HG03354 (cell line): Measurements from ENCODE around the gene HOXA6.

ENCODE experiments used
- ATAC-seq: cut with Tn5 transposase; IDR thresholded peaks from one replicate; pipeline ENCODE4 v1.9.1; 2021; ENCODE audit warnings: mild to moderate bottlenecking; ENCODE audit not compliant: unreplicated experiment, poor library complexity, severe bottlenecking

HOXA6 gene

DNA sequence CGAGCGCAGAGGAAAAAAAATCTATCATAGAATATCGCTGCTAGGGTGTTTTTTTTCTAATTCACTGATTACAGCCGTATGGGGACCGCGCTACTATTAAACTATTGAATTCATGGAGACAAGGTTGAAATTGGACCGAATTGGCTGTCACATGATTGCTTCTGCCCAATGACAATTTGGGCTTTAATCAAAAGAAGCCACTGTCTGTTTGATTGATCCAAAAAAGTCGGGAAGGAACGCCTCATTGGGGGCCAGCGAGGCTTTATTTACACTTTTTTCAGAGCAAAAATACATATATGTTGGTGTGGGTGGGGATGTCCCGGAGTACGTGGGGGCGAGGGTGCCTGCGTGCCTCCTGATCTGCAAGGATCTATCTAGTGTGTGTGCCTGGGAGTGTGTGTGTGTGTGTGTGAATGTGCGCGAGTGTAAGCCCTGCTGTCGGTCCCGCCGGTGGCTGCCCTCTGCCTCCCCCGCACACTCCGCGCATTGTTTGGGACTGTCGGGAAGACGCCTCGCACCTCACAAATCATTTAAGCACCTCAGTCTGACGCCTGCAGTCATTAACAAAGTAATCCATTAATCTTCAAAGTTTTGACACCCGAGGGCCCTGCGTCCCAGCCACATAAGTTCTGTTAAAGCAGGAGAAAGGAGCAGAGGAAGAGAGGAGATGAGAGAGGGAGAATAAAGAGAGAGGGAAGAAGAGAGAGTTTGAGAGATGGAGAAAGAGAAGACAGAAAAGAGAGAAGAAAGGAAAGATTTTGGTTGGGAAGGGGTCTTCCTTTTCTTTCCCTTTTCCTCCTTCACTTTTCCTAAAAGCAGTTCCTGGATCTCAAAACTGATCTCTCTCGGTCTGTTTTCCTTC lies 44.8 kb downstream of the HOXA6 start, which contains the start of gene HOXA2:
TSS of gene HOXA2 (minus strand) at position 103 of the 862 bp plus-strand sequence. CDS start 183 bp downstream, outside the sequence.
- ATAC-seq = no peak

DNA sequence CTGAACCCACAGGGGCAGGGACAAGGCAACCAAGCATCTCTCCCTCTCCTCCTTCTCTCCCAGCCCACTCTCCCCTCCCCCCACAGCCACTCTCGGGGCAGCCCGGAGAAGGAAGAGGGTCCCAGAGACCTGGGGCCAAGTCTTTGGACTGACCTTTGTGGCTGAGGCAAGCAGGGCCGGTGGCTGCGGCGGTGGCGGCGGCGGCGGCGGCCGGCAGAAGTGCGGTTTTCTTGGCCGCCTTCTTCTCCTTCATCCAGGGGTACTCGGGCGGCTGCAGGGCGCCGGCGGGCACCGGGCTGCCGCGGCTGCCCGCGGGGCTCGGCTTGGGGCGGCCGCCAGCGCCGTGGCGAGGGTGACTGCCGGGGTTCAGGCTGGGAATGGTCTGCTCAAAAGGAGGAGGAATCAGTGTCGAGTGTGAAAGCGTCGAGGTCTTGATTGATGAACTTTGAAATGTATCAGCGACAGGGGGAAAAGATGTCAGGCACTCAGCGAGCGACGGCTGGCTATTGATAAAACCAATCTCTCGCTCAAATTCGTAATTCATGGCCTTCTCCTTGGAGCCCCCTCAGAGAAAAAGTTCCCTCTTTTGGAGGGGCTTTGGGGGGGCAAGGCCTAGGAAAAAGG lies 45.5 kb downstream of the HOXA6 start:
- ATAC-seq = no peak

DNA sequence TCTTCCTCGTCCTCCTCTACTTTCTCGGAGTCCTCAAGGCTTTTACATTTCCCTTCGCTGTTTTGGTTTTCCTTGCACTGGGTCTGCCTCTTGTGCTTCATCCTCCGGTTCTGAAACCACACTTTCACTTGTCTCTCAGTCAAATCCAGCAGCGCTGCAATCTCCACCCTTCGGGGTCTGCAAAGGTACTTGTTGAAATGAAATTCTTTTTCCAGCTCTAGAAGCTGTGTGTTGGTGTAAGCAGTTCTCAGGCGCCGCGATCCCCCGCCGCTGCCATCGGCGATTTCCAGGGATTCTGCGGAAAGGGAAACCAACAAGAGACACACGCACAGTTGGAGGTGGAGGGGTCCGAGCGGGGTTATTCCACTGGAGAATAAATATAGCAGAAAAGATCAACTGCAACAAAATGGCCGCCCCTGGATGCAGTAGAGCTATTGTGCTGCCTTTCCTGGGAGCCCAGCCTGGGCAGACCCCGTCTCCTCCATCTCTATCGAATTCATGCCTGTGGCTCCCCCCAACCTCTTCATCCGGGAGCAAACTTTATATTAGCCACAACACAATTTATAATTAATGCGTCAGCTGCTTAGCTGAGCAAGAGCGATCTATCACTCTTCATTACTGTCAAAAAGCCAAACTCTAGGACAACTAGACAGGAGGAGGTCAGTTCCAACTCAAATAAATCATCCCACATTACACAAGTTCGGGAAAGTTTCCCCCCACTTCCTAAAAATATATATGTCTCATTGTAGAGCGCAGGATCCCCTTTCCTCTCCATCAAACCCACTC lies 46.2 kb downstream of the HOXA6 start:
- ATAC-seq = no peak

DNA sequence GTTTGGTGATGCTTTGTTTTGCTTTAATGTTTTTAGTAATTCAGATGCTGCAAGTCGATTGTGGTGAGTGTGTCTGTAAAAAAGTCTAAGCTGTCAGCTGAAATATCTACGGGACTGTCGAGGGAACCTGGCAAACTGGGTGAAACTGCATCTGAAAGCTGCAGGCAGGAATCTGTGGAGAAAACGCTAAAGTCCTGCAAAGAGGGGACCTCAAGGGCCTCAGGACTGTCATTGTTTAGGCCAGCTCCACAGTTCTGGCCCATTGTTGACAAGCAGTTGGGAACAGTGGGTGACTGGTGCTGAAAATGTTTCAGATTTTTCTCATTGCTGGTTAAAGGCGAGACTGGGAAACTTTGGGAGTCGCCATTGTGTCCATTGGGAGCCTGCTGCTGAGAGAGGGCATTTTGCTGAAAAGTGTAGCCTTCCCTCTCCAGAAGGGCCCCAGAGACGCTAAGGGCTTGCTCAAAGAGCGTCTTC lies 46.8 kb downstream of the HOXA6 start:
- no peak for ATAC-seq

DNA sequence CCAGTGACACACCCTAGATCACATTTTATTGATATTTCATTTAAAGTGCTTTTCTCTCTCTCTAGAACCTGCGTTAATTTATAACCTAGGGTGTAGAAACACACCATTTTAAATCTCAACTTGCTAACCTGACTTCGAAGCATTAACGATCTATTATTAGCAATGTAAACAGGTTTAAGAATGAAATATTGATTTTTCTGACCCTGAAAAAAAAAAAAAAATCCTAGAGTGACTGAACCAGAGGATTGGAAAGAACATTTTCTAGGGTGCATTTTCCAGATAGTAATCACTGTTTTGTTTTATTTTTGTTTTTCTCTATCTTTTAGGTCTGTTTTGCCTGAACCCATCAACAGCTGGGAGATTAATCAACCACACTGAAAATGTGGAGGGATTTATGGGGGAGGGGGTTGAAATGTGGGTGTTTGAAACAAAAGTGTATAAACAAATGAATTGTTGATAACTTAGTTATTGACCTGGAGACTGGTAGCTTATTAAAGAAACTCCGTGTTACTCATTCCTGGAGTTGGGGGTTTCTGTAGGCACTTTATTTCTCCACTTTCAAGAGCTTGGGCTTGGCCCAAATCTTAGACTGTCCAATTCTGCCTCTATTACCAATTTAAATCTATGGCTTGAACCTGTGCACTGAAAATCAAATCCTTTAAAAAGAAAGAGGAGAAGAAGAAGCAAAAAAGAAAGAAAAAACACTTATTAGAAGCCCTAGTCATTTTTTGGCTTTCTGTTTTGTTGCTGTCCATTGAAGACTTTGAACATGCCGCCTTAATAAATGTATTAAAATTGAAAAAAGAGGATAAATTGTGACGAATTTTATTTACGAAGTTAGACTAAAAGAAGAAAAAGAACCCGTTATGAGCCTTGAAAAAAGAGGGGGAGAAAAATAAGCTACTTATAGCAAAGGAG lies 47.9 kb downstream of the HOXA6 start:
- ATAC-seq = no peak

DNA sequence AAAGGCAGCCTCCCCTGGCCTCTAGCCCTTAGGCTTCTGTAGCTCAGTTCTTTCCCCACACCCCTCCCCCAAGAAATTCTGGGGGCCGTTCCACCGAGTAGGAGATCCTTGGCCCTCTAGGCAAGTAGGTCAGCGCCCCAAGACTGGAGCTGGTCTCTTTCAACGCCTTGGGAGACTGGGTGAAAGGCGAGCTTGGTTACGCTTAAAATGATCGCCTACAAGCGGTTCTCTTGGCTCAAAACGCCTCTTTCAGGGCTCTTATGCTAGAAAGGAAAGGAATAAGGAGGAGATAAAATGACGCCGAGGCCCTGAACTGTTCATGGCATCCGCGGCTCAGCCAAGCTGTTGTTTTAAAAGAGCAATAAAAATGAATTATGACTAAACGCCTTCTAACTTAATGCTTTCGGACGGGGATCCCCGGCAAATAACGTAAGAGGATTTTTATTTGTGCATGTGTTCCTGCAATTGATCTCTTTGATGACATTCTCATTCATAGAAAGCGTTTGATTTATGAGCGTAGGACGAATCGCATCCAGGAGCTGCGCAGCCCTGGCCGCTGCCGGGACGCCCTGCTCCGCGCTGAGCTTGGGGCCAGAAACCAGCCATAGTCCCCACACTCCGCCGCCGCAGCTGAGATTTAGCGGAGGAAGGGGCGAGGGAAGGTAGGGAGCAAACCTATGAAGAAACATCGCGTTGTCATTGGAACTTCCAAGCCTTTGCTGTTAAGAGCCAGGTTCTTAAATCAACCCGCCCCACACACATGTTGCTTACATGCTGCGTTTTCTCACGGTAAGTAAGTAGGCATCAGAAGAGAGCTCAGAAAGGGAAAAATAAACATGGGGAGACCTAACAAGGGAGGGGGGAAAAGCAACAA lies 48.8 kb downstream of the HOXA6 start:
- no peak for ATAC-seq

DNA sequence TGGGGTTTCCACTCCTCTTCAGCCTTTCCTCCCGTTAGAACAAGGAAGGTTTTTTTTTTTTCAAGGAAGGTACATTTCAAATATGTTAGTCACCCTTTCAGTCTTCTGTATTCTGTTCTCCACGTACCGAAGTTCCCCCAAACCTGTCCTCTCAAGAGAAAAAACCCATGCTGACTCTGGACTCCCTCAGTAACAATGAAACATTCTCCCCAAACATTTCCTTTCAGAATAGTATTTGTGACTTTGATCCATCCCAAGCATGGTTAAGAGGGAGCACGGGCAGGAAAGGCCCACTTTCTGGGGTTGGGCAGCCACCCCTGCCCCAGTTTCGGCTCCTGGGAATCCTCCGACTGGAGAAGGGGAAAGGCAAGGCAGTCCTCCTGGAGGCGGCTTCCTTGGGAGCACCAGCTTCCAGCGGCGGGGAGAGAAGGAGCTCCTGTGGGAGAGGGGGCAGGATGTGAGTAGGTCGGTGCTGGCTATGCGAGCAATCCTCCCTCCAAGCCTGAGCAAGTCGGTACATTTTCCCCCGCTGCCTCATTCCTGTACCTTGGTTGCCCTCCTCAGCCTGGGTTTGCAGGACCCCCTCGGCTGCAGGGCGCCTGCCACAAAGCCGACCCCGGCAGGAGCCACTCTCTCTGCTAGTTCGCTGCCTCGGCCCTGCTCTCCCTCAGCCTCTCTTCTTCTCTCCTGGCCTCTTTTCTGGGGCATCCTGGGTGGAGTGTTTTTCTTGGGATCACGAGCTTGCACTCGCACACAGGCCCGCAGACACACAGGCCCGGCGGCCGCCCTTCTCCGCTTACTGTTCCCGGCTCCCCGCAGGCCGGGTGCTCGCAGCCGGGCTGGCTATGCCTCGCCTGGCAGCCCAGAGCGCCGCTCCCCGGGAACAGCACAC lies 49.6 kb downstream of the HOXA6 start:
- no peak for ATAC-seq

GRCh38 chr7:27096768-27097514 lies 50.6 kb downstream of the HOXA6 start:
- no peak for ATAC-seq

DNA sequence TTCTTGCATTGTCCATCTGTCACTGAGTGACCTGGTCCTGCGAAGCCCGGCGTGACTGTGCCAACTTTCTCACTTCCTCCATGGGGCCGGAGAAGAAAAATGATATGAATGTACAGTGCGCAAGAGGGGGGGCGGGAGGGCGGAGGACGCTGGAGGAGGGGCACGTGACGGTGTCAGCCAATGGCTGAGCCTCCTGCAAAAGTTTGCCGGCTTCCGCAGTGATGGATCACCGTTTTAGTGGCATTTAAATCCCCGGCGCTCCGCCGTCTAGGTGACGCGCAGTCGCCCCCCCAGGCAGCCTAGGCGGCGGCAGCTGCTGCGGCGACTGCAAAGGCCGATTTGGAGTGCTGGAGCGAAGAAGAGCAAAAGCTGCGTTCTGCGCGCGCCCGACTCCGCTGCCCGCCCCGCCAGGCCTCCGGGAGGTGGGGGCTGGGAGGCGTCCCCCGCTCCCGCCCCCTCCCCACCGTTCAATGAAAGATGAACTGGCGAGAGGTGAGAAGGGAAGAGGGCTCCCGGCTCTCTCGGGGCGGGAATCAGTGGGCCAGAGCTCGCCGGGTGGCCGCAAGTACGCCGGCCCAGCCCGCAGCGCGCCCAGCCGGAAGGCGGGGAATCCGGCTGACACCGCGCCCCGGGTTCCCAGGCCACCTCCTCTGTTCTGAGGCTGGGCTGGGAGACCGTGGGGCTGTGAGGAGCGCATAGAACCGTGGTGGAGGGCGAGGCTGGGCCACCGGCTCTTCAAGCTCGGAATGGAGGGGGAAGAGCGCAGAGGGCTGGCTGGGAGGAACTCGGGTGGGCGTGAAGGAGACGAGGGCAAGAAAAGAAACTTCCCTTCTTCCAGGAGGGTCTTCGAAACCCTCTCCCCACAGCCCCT lies 51.4 kb downstream of the HOXA6 start, which contains the start of gene HOXA1:
TSS of gene HOXA1 (minus strand) at position 104 of the 871 bp plus-strand sequence. CDS start at position 16, 88 bp downstream.
- peak; percentile 92 for ATAC-seq
